GM12878 (cell line): ENCODE measurements around the gene KIAA1217. TPM values are rescaled to one million over a fixed set of nuclear protein-coding genes. Genes with fewer than 3 reads are reported as not detected.

ENCODE experiments used
- ATAC-seq: fragments of 200-7000 bp; cut with Tn5 transposase; 3 replicates; pipeline ENCODE4 v1.9.1; 2020; ENCODE audit warnings: mild to moderate bottlenecking, moderate library complexity
- BruUV-seq: library from RNA; stranded (reverse); fragments of 400-500 nt; replicated peaks from 2 replicates; lab custom pipeline; 2021; lab: Mats Ljungman, UMichigan
- CTCF ChIA-PET: fragments of 300-600 bp; sonication (Branson Sonifier 250); formaldehyde crosslinking; extraction: SDS; loops from one replicate; lab custom pipeline; 2021; ENCODE audit warnings: inconsistent platforms; lab: Yijun Ruan, JAX
- POLR2A ChIA-PET: fragments of 350-600 bp; formaldehyde crosslinking; extraction: SDS; loops from one replicate; lab custom pipeline; 2021; ENCODE audit warnings: inconsistent platforms; lab: Charles Lee
- RAD21 ChIA-PET: fragments of 300-600 bp; sonication (Branson Sonifier 250); formaldehyde crosslinking; loops from one replicate; lab custom pipeline; 2023; ENCODE audit warnings: antibody characterized with exemption; ENCODE audit not compliant: unreplicated experiment; lab: Charles Lee
- SMC1A ChIA-PET: fragments of 300-600 bp; sonication (Branson Sonifier 250); formaldehyde crosslinking; loops from one replicate; lab custom pipeline; 2023; ENCODE audit not compliant: unreplicated experiment, uncharacterized antibody; lab: Charles Lee
- DNase-seq: peaks from one replicate; pipeline ENCODE4 v3.0.0-alpha.2; 2011; ENCODE audit warnings: low read depth, low spot score
- FAIRE-seq: peaks from 3 replicates; lab custom pipeline; 2011; peaks lifted over from hg19 to GRCh38; lab: Jason Lieb, UNC
- H2AFZ ChIP-seq: 2 replicates; pipeline ENCODE4 v1.6.0; 2011; ENCODE audit warnings: low read depth, low read length, control low read depth; ENCODE audit not compliant: control insufficient read depth
- H3K27ac ChIP-seq: 2 replicates; pipeline ENCODE4 v1.5.1; 2011; ENCODE audit warnings: control low read depth; ENCODE audit not compliant: control insufficient read depth, insufficient read depth
- H3K27me3 ChIP-seq, 2 experiments: replicated peaks in 1 of 2; 2 replicates each; pipeline versions ENCODE4 v1.6.0 to v1.6.1; 2011; ENCODE audit warnings: low read length in 1 of 2; ENCODE audit not compliant: control insufficient read depth in 2 of 2, insufficient read depth in 2 of 2
- H3K36me3 ChIP-seq, 2 experiments: 2 replicates each; pipeline ENCODE4 v1.5.1; 2011; ENCODE audit warnings: low read length in 1 of 2; ENCODE audit not compliant: control insufficient read depth in 2 of 2, insufficient read depth in 2 of 2
- H3K4me1 ChIP-seq: 2 replicates; pipeline ENCODE4 v1.6.1; 2011; ENCODE audit warnings: mild to moderate bottlenecking, low read length, moderate library complexity, mixed read lengths; ENCODE audit not compliant: control insufficient read depth, insufficient read depth
- H3K4me2 ChIP-seq: 2 replicates; pipeline ENCODE4 v1.6.0; 2011; ENCODE audit warnings: control low read depth; ENCODE audit not compliant: control insufficient read depth, insufficient read depth
- H3K4me3 ChIP-seq: fragments of 200-600 bp; sonication (generic); 2 replicates; pipeline ENCODE4 v1.5.1; 2016
- H3K79me2 ChIP-seq: 2 replicates; pipeline ENCODE4 v1.6.0; 2011; ENCODE audit warnings: low read length; ENCODE audit not compliant: control insufficient read depth, insufficient read depth
- H3K9ac ChIP-seq: 2 replicates; pipeline ENCODE4 v1.8.0; 2011; ENCODE audit warnings: low read length, control low read depth, mixed read lengths; ENCODE audit not compliant: control insufficient read depth, insufficient read depth
- H3K9me3 ChIP-seq: replicated peaks from 3 replicates; pipeline ENCODE4 v1.5.1; 2011; ENCODE audit warnings: mild to moderate bottlenecking, low read length; ENCODE audit not compliant: control insufficient read depth, insufficient read depth
- H4K20me1 ChIP-seq: 2 replicates; pipeline ENCODE4 v1.6.0; 2011; ENCODE audit not compliant: control insufficient read depth, insufficient read depth
- ETV6 ChIP-seq, 2 experiments: fragments of 450-650 bp in 1 of 2; IDR thresholded peaks in 1 of 2; conservative IDR thresholded peaks in 1 of 2; 2 replicates each; pipeline ENCODE4 v1.6.1; 2014; ENCODE audit warnings: antibody characterized with exemption in 1 of 2, borderline replicate concordance in 1 of 2, low read depth in 1 of 2, mild to moderate bottlenecking in 1 of 2, moderate library complexity in 1 of 2
- GATAD2B ChIP-seq: fragments of 450-650 bp; conservative IDR thresholded peaks from 2 replicates; pipeline ENCODE4 v1.6.1; 2017; ENCODE audit warnings: low read depth, mild to moderate bottlenecking, moderate library complexity
- RUNX3 ChIP-seq: IDR thresholded peaks from 2 replicates; pipeline ENCODE4 v1.6.1; 2012; ENCODE audit warnings: low read length, inconsistent platforms
- SUPT20H ChIP-seq: IDR thresholded peaks from 2 replicates; pipeline ENCODE4 v1.6.1; 2011; ENCODE audit warnings: low read depth, mild to moderate bottlenecking, low read length, moderate library complexity, borderline replicate concordance; ENCODE audit not compliant: control insufficient read depth
- TCF3 ChIP-seq: IDR thresholded peaks from 2 replicates; pipeline ENCODE4 v1.6.1; 2012; ENCODE audit warnings: low read depth, mild to moderate bottlenecking, low read length, borderline replicate concordance; ENCODE audit not compliant: insufficient read depth
- ZNF622 ChIP-seq: fragments of 450-650 bp; IDR thresholded peaks from 2 replicates; pipeline ENCODE4 v1.6.1; 2017; ENCODE audit warnings: mild to moderate bottlenecking, inconsistent platforms
- WGBS: methylation state at CpG from one replicate; pipeline ENCODE4 v1.1.6; 2016; ENCODE audit warnings: low lambda C conversion rate; ENCODE audit not compliant: insufficient replicate concordance, insufficient coverage; ENCODE audit errors: missing lambda C conversion rate; 5-methylcytosine and 5-hydroxymethylcytosine counted together
- in situ Hi-C: fragments of 300-500 bp; cut with MboI; formaldehyde crosslinking; loops from 9 replicates; pipeline ENCODE4 v1.14.3; 2018; ENCODE audit warnings: mixed read lengths
- intact Hi-C: fragments of 100-400 bp; cut with micrococcal nuclease; formaldehyde crosslinking; loops from one replicate; pipeline ENCODE4 v1.14.2; 2022; ENCODE audit not compliant: unreplicated experiment
- polyA plus RNA-seq, 11 experiments: library from polyadenylated mRNA; depleted of rRNA in 4 of 11; unstranded in 6 of 11; stranded (reverse) in 5 of 11; fragments of >200 nt; fragmentation: Nextera tagmentation in 4 of 11; fragmentation: Illumina TruSeq in 1 of 11; extraction: Ambion mirVana in 4 of 11; extraction: Trizol in 1 of 11; gene quantifications; 1 replicate in 1 of 11; 2 replicates in 10 of 11; pipeline versions ENCODE4 v1.2.1 to v1.2.3, GENCODE V29; 2011 to 2016; ENCODE audit warnings: inconsistent platforms in 2 of 11, missing spikeins in 2 of 11, low read depth in 1 of 11
- total RNA-seq, 4 experiments: library from RNA; depleted of rRNA in 3 of 4; stranded (reverse); fragments of >200 nt in 3 of 4; fragmentation: Illumina TruSeq in 1 of 4; extraction: Trizol in 1 of 4; gene quantifications; 2 replicates each; pipeline versions ENCODE4 v1.2.1 to v1.2.3, GENCODE V29; 2013 to 2021
- TF ChIP-seq, protein P1 (sequence below): IDR thresholded peaks from 2 replicates; pipeline ENCODE4 v1.6.1; 2011; ENCODE audit warnings: mild to moderate bottlenecking, low read depth, low read length, moderate library complexity; ENCODE audit not compliant: insufficient replicate concordance
- TF ChIP-seq, protein P2 (sequence below): fragments of 450-650 bp; IDR thresholded peaks from 2 replicates; pipeline ENCODE4 v1.6.1; 2017; ENCODE audit warnings: antibody characterized with exemption, mild to moderate bottlenecking, moderate library complexity
- TF ChIP-seq, protein P3 (sequence below), 3 experiments: IDR thresholded peaks in 2 of 3; conservative IDR thresholded peaks in 1 of 3; 2 replicates each; pipeline ENCODE4 v1.5.1; 2011; ENCODE audit warnings: low read depth in 3 of 3, low read length in 3 of 3, mild to moderate bottlenecking in 3 of 3, control low read depth in 2 of 3, moderate library complexity in 2 of 3, inconsistent platforms in 1 of 3, mixed read lengths in 1 of 3; ENCODE audit not compliant: control insufficient read depth in 2 of 3, insufficient read depth in 1 of 3; ENCODE audit errors: extremely low read depth in 1 of 3

The KIAA1217 gene
- total and polyA plus RNA-seq, 10 of the 15 experiments (the other 5 are each of a cell fraction or from before 2014, with no cell fraction given): 0.57 to 3.8 (median 2.1) TPM

DNA sequence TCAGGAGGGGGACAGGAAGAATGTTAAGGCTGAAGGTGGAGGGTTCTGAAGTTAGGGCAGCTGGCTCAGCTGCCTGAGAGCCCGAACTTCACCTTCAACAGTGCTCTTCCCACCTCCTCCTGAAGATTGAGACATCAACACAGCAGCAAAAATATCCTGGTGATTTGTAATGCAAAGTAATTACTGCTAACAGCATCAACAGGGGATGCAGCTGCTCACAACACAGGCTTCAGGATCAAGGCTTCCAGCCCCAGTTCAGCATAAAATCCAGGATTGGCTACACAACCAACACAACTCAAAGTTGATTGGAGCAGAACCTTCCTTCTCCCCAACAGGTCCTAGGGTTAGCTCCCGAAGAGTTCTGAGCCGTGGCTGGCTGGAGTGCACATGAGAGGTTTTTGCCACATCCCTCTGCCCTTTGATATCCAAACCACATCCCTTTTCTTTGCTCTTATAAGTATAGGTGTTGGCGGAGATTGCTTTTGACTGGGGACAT lies 242.4 kb downstream of the KIAA1217 start:
- WGBS: 48% methylated on average over 4 of the region's 4 CpGs
- in situ Hi-C loops: no loop called here
- Histone ChIP-seq H3K4me3 (no peak overlapping the region), H4K20me1 (no peaks in the 10 kb centered on the region), H3K27ac (no peak overlapping the region), H3K27me3 (no peaks in the 10 kb centered on the region), H3K9me3 (no peaks in the 10 kb centered on the region; the same call in 2 of the 3 replicates), H2AFZ (no peak overlapping the region; the same call in 1 of the 2 replicates), H3K4me2 (no peak overlapping the region), H3K4me1 (peaks cover 8% of the 10 kb centered on the region; the same call in 1 of the 2 replicates), H3K79me2 (no peaks in the 10 kb centered on the region), H3K36me3 (no peaks in the 10 kb centered on the region), H3K9ac (no peak overlapping the region)
- ChIA-PET RAD21 (no interaction called here), POLR2A (interaction anchor here (1.2 kb wide), 1 partner anchor 9 kb away, joined by 3 read pairs; no protein-coding TSS in a partner anchor), SMC1A (interaction anchor here (0.9 to 1.4 kb wide), 3 partner anchors 10 to 60 kb away, joined by 3 read pairs; no protein-coding TSS in a partner anchor), CTCF (interaction anchor here (0.7 kb wide), 1 partner anchor 14 kb away, joined by 3 read pairs; no protein-coding TSS in a partner anchor)
- no TSS peak for BruUV-seq
- intact Hi-C loops: no loop called here
- no peak for DNase-seq
- FAIRE-seq: no peak
- no peak; the same call in 2 of the 3 replicates for ATAC-seq
- TF ChIP-seq ZNF622 (no peak), ETV6 (conservative IDR thresholded peaks at IDR 0.05 in 1 of 2, IDR thresholded peaks at IDR 0.05 in 1 of 2; ENCODE audit: borderline replicate concordance in 1 of 2, low read depth in 1 of 2) (no peak), RUNX3 (no peak), TCF3 (no peak), SUPT20H (no peak), GATAD2B (no peak)
- TF ChIP-seq, protein P1, sequence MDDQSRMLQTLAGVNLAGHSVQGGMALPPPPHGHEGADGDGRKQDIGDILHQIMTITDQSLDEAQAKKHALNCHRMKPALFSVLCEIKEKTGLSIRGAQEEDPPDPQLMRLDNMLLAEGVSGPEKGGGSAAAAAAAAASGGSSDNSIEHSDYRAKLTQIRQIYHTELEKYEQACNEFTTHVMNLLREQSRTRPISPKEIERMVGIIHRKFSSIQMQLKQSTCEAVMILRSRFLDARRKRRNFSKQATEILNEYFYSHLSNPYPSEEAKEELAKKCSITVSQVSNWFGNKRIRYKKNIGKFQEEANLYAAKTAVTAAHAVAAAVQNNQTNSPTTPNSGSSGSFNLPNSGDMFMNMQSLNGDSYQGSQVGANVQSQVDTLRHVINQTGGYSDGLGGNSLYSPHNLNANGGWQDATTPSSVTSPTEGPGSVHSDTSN: no peak
- TF ChIP-seq, protein P2, sequence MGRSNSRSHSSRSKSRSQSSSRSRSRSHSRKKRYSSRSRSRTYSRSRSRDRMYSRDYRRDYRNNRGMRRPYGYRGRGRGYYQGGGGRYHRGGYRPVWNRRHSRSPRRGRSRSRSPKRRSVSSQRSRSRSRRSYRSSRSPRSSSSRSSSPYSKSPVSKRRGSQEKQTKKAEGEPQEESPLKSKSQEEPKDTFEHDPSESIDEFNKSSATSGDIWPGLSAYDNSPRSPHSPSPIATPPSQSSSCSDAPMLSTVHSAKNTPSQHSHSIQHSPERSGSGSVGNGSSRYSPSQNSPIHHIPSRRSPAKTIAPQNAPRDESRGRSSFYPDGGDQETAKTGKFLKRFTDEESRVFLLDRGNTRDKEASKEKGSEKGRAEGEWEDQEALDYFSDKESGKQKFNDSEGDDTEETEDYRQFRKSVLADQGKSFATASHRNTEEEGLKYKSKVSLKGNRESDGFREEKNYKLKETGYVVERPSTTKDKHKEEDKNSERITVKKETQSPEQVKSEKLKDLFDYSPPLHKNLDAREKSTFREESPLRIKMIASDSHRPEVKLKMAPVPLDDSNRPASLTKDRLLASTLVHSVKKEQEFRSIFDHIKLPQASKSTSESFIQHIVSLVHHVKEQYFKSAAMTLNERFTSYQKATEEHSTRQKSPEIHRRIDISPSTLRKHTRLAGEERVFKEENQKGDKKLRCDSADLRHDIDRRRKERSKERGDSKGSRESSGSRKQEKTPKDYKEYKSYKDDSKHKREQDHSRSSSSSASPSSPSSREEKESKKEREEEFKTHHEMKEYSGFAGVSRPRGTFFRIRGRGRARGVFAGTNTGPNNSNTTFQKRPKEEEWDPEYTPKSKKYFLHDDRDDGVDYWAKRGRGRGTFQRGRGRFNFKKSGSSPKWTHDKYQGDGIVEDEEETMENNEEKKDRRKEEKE: no peak
- TF ChIP-seq, protein P3, sequence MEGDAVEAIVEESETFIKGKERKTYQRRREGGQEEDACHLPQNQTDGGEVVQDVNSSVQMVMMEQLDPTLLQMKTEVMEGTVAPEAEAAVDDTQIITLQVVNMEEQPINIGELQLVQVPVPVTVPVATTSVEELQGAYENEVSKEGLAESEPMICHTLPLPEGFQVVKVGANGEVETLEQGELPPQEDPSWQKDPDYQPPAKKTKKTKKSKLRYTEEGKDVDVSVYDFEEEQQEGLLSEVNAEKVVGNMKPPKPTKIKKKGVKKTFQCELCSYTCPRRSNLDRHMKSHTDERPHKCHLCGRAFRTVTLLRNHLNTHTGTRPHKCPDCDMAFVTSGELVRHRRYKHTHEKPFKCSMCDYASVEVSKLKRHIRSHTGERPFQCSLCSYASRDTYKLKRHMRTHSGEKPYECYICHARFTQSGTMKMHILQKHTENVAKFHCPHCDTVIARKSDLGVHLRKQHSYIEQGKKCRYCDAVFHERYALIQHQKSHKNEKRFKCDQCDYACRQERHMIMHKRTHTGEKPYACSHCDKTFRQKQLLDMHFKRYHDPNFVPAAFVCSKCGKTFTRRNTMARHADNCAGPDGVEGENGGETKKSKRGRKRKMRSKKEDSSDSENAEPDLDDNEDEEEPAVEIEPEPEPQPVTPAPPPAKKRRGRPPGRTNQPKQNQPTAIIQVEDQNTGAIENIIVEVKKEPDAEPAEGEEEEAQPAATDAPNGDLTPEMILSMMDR (IDR thresholded peaks at IDR 0.05 in 2 of 3, conservative IDR thresholded peaks at IDR 0.05 in 1 of 3; ENCODE audit: control insufficient read depth in 2 of 3, extremely low read depth in 1 of 3, insufficient read depth in 1 of 3, low read depth in 3 of 3, low read length in 3 of 3): no peak
